HEK293 (cell line): ENCODE results near the gene ASAP2.

ENCODE experiments used
- CTCF ChIP-seq: fragments of 450-650 bp; formaldehyde crosslinking; IDR thresholded peaks from 2 replicates; pipeline ENCODE4 v1.5.1; 2016; ENCODE audit warnings: missing biosample characterization, missing genetic modification characterization
- ZBTB26 ChIP-seq: fragments of 450-650 bp; formaldehyde crosslinking; optimal IDR thresholded peaks from 2 replicates; pipeline ENCODE3; 2016; ENCODE audit warnings: missing biosample characterization, mild to moderate bottlenecking, missing genetic modification characterization
- ZNF112 ChIP-seq: fragments of 450-650 bp; formaldehyde crosslinking; IDR thresholded peaks from 2 replicates; pipeline ENCODE4 v1.5.0; 2017; ENCODE audit warnings: missing biosample characterization, missing genetic modification characterization
- ZNF510 ChIP-seq: fragments of 450-650 bp; formaldehyde crosslinking; IDR thresholded peaks from 2 replicates; pipeline ENCODE4 v1.5.1; 2018; ENCODE audit warnings: mild to moderate bottlenecking, missing genetic modification characterization, missing biosample characterization; ENCODE audit not compliant: insufficient replicate concordance
- ZSCAN4 ChIP-seq: fragments of 450-650 bp; formaldehyde crosslinking; IDR thresholded peaks from 2 replicates; pipeline ENCODE4 v1.5.1; 2017; ENCODE audit warnings: missing biosample characterization, missing genetic modification characterization

- TF ChIP-seq ZBTB26 (tag by site-specific recombination) (no peak), ZSCAN4 (no peak), ZNF510 (tag by site-specific recombination) (no peak), CTCF (no peak), ZNF112 (no peak)
Measured at GRCh38 chr2:9164112-9164608, 42.5 kb upstream of the ASAP2 start.
